Tibial artery (tissue), 4 donors: ENCODE data around the gene SCGB1D1.
"Not testable (repeated sequence)": the region's sequence is repeated elsewhere in the genome, so short reads cannot be mapped to it uniquely, and the experiment has no call there.

Experiments
- DNase-seq, 2 donors: peaks; one replicate each; pipeline ENCODE4 v3.0.0-alpha.2; 2019
- H3K27ac ChIP-seq, 2 donors: fragments of 200-600 bp; sonication (generic) in 1 of 2; 1 replicate in 1 of 2; 2 replicates in 1 of 2; pipeline ENCODE4 v1.5.1; 2018 to 2019; ENCODE audit warnings: mild to moderate bottlenecking in 1 of 2
- H3K27me3 ChIP-seq, 2 donors: fragments of 200-600 bp; sonication (generic) in 1 of 2; one replicate each; pipeline versions ENCODE4 v1.5.1 to v1.6.0; 2016 to 2019
- H3K36me3 ChIP-seq, 3 donors: fragments of 200-600 bp; sonication (generic) in 2 of 3; one replicate each; pipeline ENCODE4 v1.5.1; 2016 to 2019; ENCODE audit warnings: mild to moderate bottlenecking in 2 of 3
- H3K4me1 ChIP-seq, 4 donors: fragments of 200-600 bp; sonication (generic) in 2 of 4; 1 replicate in 3 of 4; 2 replicates in 1 of 4; pipeline ENCODE4 v1.5.1; 2016 to 2019
- H3K4me3 ChIP-seq, 2 donors: fragments of 200-600 bp; sonication (generic) in 1 of 2; 1 replicate in 1 of 2; 2 replicates in 1 of 2; pipeline ENCODE4 v1.5.1; 2018 to 2019; ENCODE audit warnings: mild to moderate bottlenecking in 2 of 2
- H3K9me3 ChIP-seq, 3 donors: fragments of 200-600 bp; sonication (generic) in 1 of 3; one replicate each; pipeline ENCODE4 v1.5.1; 2016 to 2019
- intact Hi-C: fragments of 100-400 bp; cut with DNase I; formaldehyde crosslinking; loops from one replicate; pipeline ENCODE4 v1.15.0; 2023; ENCODE audit warnings: low total_unique reads
- TF ChIP-seq, protein P1 (sequence below), 2 experiments: fragments of 200-600 bp in 1 of 2; fragments of 450-650 bp in 1 of 2; IDR thresholded peaks; one replicate each; pipeline ENCODE4 v1.5.1; 2017 to 2019; ENCODE audit warnings: antibody characterized with exemption in 2 of 2, mild to moderate bottlenecking in 1 of 2, moderate library complexity in 1 of 2

The SCGB1D1 gene

DNA sequence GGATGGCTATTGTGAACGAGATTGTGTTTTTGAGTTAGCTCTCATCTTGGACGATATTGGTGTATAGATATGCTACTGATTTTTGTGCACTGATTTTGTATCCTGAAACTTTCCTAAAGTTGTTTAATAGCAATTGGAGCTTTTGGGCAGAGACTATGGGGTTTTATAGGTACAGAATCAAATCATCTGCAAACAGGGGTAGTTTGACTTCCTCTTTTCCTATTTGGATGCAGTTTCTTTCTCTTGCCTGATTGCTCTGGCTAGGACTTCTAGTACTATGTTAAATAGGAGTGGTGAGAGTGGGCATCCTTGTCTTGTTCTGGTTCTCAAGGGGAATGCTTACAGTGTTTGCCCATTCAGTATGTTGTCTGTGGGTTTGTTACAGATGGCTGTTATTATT lies 8.9 kb upstream of the SCGB1D1 start:
- no peak for DNase-seq
- peaks cover 0 to 10% of the 10 kb centered on the region in 2 donors for H3K27me3 ChIP-seq
- H3K36me3 ChIP-seq = no peaks in the 10 kb centered on the region
- peaks cover 0 to 9% (median 0%) of the 10 kb centered on the region in 3 donors for H3K9me3 ChIP-seq
- no peak overlapping the region for H3K27ac ChIP-seq
- TF ChIP-seq, protein P1, sequence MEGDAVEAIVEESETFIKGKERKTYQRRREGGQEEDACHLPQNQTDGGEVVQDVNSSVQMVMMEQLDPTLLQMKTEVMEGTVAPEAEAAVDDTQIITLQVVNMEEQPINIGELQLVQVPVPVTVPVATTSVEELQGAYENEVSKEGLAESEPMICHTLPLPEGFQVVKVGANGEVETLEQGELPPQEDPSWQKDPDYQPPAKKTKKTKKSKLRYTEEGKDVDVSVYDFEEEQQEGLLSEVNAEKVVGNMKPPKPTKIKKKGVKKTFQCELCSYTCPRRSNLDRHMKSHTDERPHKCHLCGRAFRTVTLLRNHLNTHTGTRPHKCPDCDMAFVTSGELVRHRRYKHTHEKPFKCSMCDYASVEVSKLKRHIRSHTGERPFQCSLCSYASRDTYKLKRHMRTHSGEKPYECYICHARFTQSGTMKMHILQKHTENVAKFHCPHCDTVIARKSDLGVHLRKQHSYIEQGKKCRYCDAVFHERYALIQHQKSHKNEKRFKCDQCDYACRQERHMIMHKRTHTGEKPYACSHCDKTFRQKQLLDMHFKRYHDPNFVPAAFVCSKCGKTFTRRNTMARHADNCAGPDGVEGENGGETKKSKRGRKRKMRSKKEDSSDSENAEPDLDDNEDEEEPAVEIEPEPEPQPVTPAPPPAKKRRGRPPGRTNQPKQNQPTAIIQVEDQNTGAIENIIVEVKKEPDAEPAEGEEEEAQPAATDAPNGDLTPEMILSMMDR (IDR thresholded peaks at IDR 0.05) = no peak
- H3K4me3 ChIP-seq = no peak overlapping the region
- intact Hi-C loops = no loop called here
- H3K4me1 ChIP-seq = no peaks in the 10 kb centered on the region

DNA sequence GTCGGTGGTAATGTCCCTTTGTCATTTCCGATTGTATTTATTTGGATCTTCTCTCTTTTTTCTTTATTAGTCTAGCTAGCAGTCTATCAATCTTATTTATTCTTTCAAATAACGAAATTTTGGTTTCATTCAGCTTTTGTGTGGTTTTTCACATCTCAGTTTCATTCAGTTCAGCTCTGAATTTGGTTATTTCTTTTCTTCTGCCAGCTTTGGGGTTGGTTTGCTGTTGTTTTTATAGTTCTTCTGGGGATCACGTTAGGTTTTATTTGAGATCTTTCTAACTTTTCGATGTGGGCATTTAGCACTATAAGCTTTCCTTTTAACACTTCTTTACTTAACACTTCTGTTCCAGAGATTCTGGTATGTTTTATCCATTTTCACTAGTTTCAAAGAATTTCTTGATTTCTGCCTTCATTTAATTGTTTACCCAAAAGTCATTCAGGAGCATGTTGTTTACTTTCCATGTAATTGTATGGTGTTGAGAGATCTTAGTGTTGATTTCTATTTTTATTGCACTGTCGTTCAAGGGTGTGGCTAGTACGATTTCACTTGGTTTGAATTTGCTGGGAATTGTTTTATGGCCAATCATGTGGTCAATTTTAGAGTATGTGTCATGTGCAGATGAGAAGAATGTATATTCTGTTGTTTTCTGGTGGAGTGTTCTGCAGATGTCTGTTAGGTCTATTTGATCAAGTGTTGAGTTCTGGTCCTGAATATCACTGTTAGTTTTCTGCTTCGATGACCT lies 7.7 kb upstream of the SCGB1D1 start:
- DNase-seq = no peak
- intact Hi-C loops = no loop called here
- Histone ChIP-seq H3K9me3 (peaks cover 0 to 9% (median 0%) of the 10 kb centered on the region in 3 donors), H3K4me1 (no peaks in the 10 kb centered on the region), H3K36me3 (no peaks in the 10 kb centered on the region), H3K27ac (no peak overlapping the region), H3K27me3 (peaks cover 0 to 4% of the 10 kb centered on the region in 2 donors), H3K4me3 (no peak overlapping the region)
- TF ChIP-seq, protein P1 (IDR thresholded peaks at IDR 0.05) = no peak

DNA sequence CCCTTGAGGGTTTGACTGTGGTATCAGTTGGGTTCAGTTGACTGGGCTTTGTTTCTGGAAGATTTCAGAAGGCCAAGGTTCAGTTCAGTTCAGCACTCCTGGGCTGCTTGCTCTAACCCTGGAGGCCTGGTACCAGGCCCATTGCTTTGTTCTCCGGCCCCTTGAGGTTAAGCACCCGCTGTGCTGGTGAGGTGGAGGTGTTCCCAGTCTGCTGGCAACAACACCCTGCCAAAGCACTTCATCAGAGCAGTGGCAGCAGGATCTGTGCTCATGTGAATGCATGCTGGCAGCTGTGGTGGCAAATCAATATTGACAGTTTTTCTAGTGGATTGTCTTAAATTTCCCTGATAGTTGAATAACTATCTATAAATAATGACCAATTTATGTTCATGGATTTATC lies 3.8 kb upstream of the SCGB1D1 start:
- peaks cover 0 to 9% (median 0%) of the 10 kb centered on the region in 3 donors for H3K9me3 ChIP-seq
- H3K36me3 ChIP-seq = no peaks in the 10 kb centered on the region
- DNase-seq = no peak
- H3K4me3 ChIP-seq = no peak overlapping the region
- H3K27me3 ChIP-seq = peaks cover 0 to 23% of the 10 kb centered on the region in 2 donors
- intact Hi-C loops = no loop called here
- H3K4me1 ChIP-seq = no peaks in the 10 kb centered on the region
- TF ChIP-seq, protein P1 (IDR thresholded peaks at IDR 0.05) = no peak
- no peak overlapping the region for H3K27ac ChIP-seq

DNA sequence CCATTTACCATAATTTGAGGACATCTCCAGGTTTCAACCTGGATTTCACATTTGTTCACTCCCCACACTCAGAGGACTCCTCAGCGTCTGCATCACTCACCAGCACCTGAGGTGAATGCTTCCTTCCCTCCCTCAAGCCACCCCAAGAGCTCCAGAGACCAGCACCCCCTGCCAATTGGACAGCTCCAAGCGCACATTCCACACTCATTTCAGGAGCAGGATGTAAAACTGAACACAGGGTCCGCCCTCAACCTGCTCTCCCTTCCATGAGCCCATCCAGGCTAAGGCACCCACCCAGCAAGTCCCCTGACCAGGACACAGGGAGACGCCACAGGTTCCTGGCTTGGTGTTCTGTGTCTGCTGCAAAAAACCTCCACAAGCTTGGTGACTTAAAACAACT lies 3.9 kb downstream of the SCGB1D1 start:
- Histone ChIP-seq H3K4me1 (no peaks in the 10 kb centered on the region), H3K4me3 (no peak overlapping the region), H3K9me3 (no peaks in the 10 kb centered on the region), H3K36me3 (no peaks in the 10 kb centered on the region), H3K27me3 (peaks cover 0 to 37% of the 10 kb centered on the region in 2 donors), H3K27ac (no peak overlapping the region)
- TF ChIP-seq, protein P1 (IDR thresholded peaks at IDR 0.05) = no peak
- intact Hi-C loops = no loop called here
- DNase-seq = no peak

DNA sequence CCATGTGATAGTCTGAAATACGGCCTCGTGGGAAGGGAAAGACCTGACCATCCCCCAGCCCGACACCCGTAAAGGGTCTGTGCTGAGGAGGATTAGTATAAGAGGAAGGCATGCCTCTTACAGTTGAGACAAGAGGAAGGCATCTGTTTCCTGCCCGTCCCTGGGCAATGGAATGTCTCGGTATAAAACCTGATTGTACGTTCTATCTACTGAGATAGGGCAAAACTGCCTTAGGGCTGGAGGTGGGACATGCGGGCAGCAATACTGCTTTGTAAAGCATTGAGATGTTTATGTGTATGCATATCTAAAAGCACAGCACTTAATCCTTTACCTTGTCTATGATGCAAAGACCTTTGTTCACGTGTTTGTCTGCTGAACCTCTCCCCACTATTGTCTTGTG lies 5.0 kb downstream of the SCGB1D1 start:
- H3K27ac ChIP-seq, DNase-seq, H3K36me3 ChIP-seq, H3K9me3 ChIP-seq, H3K4me1 ChIP-seq, H3K4me3 ChIP-seq, intact Hi-C loops: not testable (repeated sequence)
- H3K27me3 ChIP-seq = peaks cover 0 to 27% of the 10 kb centered on the region in 2 donors

DNA sequence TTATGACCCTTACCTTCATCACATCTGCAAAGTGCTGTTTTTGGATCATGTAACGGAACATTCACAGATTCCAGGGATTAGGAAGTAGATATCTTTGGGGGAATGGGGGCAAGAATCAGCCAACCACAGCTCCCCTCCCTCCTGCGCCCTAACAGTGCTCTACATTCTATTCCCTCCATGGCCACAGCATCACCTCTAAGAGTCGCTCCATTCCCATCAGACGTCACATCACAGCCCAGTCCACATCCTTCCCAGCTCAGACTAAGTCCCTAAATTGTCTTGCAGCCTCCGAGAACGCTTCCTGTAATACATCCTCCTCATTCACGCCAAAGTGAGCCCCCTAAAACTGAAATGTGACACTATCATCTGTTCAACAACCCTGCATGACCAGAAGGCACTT lies 5.9 kb downstream of the SCGB1D1 start:
- intact Hi-C loops = no loop called here
- H3K27ac ChIP-seq = no peak overlapping the region
- no peak overlapping the region for H3K4me3 ChIP-seq
- TF ChIP-seq, protein P1 (IDR thresholded peaks at IDR 0.05) = no peak
- H3K4me1 ChIP-seq = no peaks in the 10 kb centered on the region
- no peak for DNase-seq
- no peaks in the 10 kb centered on the region for H3K36me3 ChIP-seq
- H3K9me3 ChIP-seq = no peaks in the 10 kb centered on the region
- H3K27me3 ChIP-seq = peaks cover 0 to 25% of the 10 kb centered on the region in 2 donors

DNA sequence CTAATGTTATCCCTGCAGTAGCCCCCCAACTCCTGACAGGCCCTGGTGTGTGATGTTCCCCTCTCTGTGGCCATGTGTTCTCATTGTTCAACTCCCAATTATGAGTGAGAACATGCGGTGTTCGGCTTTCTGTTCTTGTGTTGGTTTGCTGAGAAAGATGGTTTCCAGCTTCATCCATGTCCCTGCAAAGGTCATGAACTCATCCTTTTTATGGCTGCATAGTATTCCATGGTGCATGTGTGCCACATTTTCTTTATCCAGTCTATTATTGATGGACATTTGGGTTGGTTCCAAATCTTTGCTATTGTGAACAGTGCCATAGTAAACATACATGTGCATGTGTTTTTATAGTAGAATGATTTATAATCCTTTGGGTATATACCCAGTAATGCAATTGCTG lies 7.4 kb downstream of the SCGB1D1 start:
- H3K27me3 ChIP-seq = peaks cover 0 to 25% of the 10 kb centered on the region in 2 donors
- intact Hi-C loops, H3K9me3 ChIP-seq, H3K4me3 ChIP-seq, H3K36me3 ChIP-seq, DNase-seq, H3K27ac ChIP-seq, H3K4me1 ChIP-seq: not testable (repeated sequence)
